SK-N-SH treated with all-trans-retinoic acid at 6 μM for 48 hours (cell line): ENCODE results near the gene TSNAX.

Experiments used
- ATAC-seq: fragments of 200-7000 bp; cut with Tn5 transposase; 3 replicates; pipeline ENCODE4 v1.9.1; 2020; ENCODE audit warnings: mild to moderate bottlenecking, moderate library complexity
- BACH2 ChIP-seq: fragments of 250-450 bp; sonication (Bioruptor Pico); IDR thresholded peaks from 2 replicates; pipeline ENCODE4 v1.9.0; 2021; ENCODE audit warnings: mild to moderate bottlenecking, borderline replicate concordance
- CSDC2 ChIP-seq: fragments of 250-450 bp; sonication (Bioruptor Pico); IDR thresholded peaks from 2 replicates; pipeline ENCODE4 v1.5.0; 2020; ENCODE audit warnings: mild to moderate bottlenecking, moderate library complexity
- ESRRG ChIP-seq: fragments of 250-450 bp; sonication (Bioruptor Pico); IDR thresholded peaks from 2 replicates; pipeline ENCODE4 v1.6.1; 2021; ENCODE audit warnings: mild to moderate bottlenecking
- GLIS3 ChIP-seq: fragments of 250-450 bp; sonication (Bioruptor Pico); IDR thresholded peaks from 2 replicates; pipeline ENCODE4 v1.5.0; 2020; ENCODE audit warnings: mild to moderate bottlenecking, moderate library complexity
- ISL1 ChIP-seq: fragments of 250-450 bp; sonication (Bioruptor Pico); IDR thresholded peaks from 2 replicates; pipeline ENCODE4 v2.1.2; 2022; ENCODE audit warnings: mild to moderate bottlenecking, moderate library complexity
- OSR1 ChIP-seq: fragments of 250-450 bp; sonication (Bioruptor Pico); IDR thresholded peaks from 2 replicates; pipeline ENCODE4 v1.8.0; 2022; ENCODE audit warnings: moderate library complexity, mild to moderate bottlenecking, inconsistent platforms
- PPARA ChIP-seq: fragments of 250-450 bp; sonication (Bioruptor Pico); IDR thresholded peaks from 2 replicates; pipeline ENCODE4 v1.5.0; 2020; ENCODE audit warnings: mild to moderate bottlenecking, borderline replicate concordance
- RARB ChIP-seq: fragments of 250-450 bp; sonication (Bioruptor Pico); IDR thresholded peaks from 2 replicates; pipeline ENCODE4 v1.8.0; 2021; ENCODE audit warnings: mild to moderate bottlenecking, moderate library complexity
- SNAI2 ChIP-seq: fragments of 250-450 bp; sonication (Bioruptor Pico); IDR thresholded peaks from 2 replicates; pipeline ENCODE4 v1.5.0; 2020; ENCODE audit warnings: mild to moderate bottlenecking, moderate library complexity
- TCF4 ChIP-seq: fragments of 250-450 bp; sonication (Bioruptor Pico); IDR thresholded peaks from 2 replicates; pipeline ENCODE4 v1.8.0; 2021; ENCODE audit warnings: mild to moderate bottlenecking, moderate library complexity, borderline replicate concordance
- TOX ChIP-seq: fragments of 250-450 bp; sonication (Bioruptor Pico); IDR thresholded peaks from 2 replicates; pipeline ENCODE4 v1.8.0; 2021; ENCODE audit warnings: mild to moderate bottlenecking, moderate library complexity, borderline replicate concordance
- TSHZ2 ChIP-seq: fragments of 250-450 bp; sonication (Bioruptor Pico); IDR thresholded peaks from 2 replicates; pipeline ENCODE4 v1.5.0; 2020; ENCODE audit warnings: mild to moderate bottlenecking, moderate library complexity
- ZFP30 ChIP-seq: fragments of 450-650 bp; formaldehyde crosslinking; IDR thresholded peaks from 2 replicates; pipeline ENCODE4 v1.5.0; 2022; ENCODE audit warnings: mild to moderate bottlenecking, moderate library complexity
- ZNF70 ChIP-seq: fragments of 450-650 bp; formaldehyde crosslinking; IDR thresholded peaks from 2 replicates; pipeline ENCODE4 v1.5.0; 2020; ENCODE audit warnings: mild to moderate bottlenecking, moderate library complexity
- ZNF8 ChIP-seq: fragments of 450-650 bp; formaldehyde crosslinking; IDR thresholded peaks from 2 replicates; pipeline ENCODE4 v1.5.0; 2020; ENCODE audit warnings: mild to moderate bottlenecking, moderate library complexity
- TF ChIP-seq, protein P1 (sequence below): fragments of 250-450 bp; sonication (Bioruptor Pico); IDR thresholded peaks from 2 replicates; pipeline ENCODE4 v1.8.0; 2021; ENCODE audit warnings: low read depth, mild to moderate bottlenecking, moderate library complexity, borderline replicate concordance
- TF ChIP-seq, protein P2 (sequence below): fragments of 250-450 bp; sonication (Bioruptor Pico); IDR thresholded peaks from 2 replicates; pipeline ENCODE4 v1.5.1; 2021; ENCODE audit warnings: mild to moderate bottlenecking, moderate library complexity
- TF ChIP-seq, protein P3 (sequence below): fragments of 250-450 bp; sonication (Bioruptor Pico); IDR thresholded peaks from 2 replicates; pipeline ENCODE4 v1.8.0; 2020; ENCODE audit warnings: mild to moderate bottlenecking, moderate library complexity, borderline replicate concordance
- TF ChIP-seq, protein P4 (sequence below): fragments of 250-450 bp; sonication (Bioruptor Pico); IDR thresholded peaks from 2 replicates; pipeline ENCODE4 v1.5.1; 2020; ENCODE audit warnings: low read depth, mild to moderate bottlenecking, moderate library complexity

Gene TSNAX

DNA sequence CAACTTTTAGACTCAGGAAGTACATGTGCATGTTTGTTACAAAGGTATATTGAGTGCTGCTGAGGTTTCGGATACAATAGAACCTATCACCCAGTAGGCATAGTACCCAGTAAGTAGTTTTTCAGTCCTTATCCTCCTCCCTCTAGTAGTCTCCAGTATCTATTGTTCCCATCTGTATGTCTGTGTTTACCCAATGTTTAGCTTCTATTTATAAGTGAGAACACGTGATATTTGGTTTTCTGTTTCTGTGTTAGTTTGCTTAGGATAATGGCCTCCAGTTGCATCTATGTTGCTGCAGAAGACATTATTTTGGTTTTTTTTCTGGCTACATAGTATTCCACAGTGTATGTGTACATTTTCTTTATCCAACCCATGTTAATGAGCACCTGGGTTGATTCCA is 47.2 kb upstream of the TSNAX start:
- no peak for ATAC-seq
- no peak for TF ChIP-seq TCF4 (CRISPR knock-in tag)
- TF ChIP-seq, protein P1, sequence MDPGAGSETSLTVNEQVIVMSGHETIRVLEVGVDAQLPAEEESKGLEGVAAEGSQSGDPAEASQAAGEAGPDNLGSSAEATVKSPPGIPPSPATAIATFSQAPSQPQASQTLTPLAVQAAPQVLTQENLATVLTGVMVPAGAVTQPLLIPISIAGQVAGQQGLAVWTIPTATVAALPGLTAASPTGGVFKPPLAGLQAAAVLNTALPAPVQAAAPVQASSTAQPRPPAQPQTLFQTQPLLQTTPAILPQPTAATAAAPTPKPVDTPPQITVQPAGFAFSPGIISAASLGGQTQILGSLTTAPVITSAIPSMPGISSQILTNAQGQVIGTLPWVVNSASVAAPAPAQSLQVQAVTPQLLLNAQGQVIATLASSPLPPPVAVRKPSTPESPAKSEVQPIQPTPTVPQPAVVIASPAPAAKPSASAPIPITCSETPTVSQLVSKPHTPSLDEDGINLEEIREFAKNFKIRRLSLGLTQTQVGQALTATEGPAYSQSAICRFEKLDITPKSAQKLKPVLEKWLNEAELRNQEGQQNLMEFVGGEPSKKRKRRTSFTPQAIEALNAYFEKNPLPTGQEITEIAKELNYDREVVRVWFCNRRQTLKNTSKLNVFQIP (CRISPR knock-in tag) = no peak
- no peak for TF ChIP-seq TOX (CRISPR knock-in tag)
- no peak for TF ChIP-seq ISL1
- TF ChIP-seq GLIS3 (CRISPR knock-in tag) = no peak
- no peak for TF ChIP-seq ZNF70 (CRISPR knock-in tag)
- TF ChIP-seq, protein P2, sequence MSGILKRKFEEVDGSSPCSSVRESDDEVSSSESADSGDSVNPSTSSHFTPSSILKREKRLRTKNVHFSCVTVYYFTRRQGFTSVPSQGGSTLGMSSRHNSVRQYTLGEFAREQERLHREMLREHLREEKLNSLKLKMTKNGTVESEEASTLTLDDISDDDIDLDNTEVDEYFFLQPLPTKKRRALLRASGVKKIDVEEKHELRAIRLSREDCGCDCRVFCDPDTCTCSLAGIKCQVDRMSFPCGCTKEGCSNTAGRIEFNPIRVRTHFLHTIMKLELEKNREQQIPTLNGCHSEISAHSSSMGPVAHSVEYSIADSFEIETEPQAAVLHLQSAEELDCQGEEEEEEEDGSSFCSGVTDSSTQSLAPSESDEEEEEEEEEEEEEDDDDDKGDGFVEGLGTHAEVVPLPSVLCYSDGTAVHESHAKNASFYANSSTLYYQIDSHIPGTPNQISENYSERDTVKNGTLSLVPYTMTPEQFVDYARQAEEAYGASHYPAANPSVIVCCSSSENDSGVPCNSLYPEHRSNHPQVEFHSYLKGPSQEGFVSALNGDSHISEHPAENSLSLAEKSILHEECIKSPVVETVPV (CRISPR knock-in tag) = no peak
- TF ChIP-seq CSDC2 (CRISPR knock-in tag) = no peak
- no peak for TF ChIP-seq ZFP30 (CRISPR knock-in tag)
- no peak for TF ChIP-seq SNAI2

GRCh38 chr1:231485029-231485784 is 43.3 kb upstream of the TSNAX start:
- TF ChIP-seq ISL1 = no peak
- no peak for TF ChIP-seq OSR1 (CRISPR knock-in tag)
- no peak for TF ChIP-seq ESRRG
- no peak; the same call in 2 of the 3 replicates for ATAC-seq

- 0 out of 3 replicates have a peak, but pooled peaks have one; percentile 44 for ATAC-seq
- TF ChIP-seq, protein P1 (CRISPR knock-in tag) = no peak
- no peak for TF ChIP-seq ESRRG
- no peak for TF ChIP-seq ZNF8 (CRISPR knock-in tag)
- TF ChIP-seq OSR1 (CRISPR knock-in tag) = no peak
- TF ChIP-seq, protein P3, sequence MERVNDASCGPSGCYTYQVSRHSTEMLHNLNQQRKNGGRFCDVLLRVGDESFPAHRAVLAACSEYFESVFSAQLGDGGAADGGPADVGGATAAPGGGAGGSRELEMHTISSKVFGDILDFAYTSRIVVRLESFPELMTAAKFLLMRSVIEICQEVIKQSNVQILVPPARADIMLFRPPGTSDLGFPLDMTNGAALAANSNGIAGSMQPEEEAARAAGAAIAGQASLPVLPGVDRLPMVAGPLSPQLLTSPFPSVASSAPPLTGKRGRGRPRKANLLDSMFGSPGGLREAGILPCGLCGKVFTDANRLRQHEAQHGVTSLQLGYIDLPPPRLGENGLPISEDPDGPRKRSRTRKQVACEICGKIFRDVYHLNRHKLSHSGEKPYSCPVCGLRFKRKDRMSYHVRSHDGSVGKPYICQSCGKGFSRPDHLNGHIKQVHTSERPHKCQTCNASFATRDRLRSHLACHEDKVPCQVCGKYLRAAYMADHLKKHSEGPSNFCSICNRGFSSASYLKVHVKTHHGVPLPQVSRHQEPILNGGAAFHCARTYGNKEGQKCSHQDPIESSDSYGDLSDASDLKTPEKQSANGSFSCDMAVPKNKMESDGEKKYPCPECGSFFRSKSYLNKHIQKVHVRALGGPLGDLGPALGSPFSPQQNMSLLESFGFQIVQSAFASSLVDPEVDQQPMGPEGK (CRISPR knock-in tag) = no peak
- TF ChIP-seq BACH2 = no peak
- TF ChIP-seq TOX (CRISPR knock-in tag) = no peak
- TF ChIP-seq ZNF70 (CRISPR knock-in tag) = no peak
- TF ChIP-seq RARB = no peak
- no peak for TF ChIP-seq PPARA (CRISPR knock-in tag)
- TF ChIP-seq, protein P2 (CRISPR knock-in tag) = no peak
- TF ChIP-seq TSHZ2 (CRISPR knock-in tag) = no peak
- TF ChIP-seq, protein P4, sequence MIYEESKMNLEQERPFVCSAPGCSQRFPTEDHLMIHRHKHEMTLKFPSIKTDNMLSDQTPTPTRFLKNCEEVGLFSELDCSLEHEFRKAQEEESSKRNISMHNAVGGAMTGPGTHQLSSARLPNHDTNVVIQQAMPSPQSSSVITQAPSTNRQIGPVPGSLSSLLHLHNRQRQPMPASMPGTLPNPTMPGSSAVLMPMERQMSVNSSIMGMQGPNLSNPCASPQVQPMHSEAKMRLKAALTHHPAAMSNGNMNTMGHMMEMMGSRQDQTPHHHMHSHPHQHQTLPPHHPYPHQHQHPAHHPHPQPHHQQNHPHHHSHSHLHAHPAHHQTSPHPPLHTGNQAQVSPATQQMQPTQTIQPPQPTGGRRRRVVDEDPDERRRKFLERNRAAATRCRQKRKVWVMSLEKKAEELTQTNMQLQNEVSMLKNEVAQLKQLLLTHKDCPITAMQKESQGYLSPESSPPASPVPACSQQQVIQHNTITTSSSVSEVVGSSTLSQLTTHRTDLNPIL = no peak
Observed at GRCh38 chr1:231487019-231487418, 41.5 kb upstream of the TSNAX start.
